Esophagus muscularis mucosa (tissue), 3 donors: ENCODE results near the gene ZNF618.

ENCODE experiments used
- POLR2A ChIP-seq: fragments of 450-650 bp; IDR thresholded peaks from one replicate; pipeline ENCODE4 v1.6.1; 2017; ENCODE audit warnings: antibody characterized with exemption, moderate library complexity, mild to moderate bottlenecking, low read depth
- POLR2AphosphoS5 ChIP-seq, 2 donors: sonication (generic); formaldehyde crosslinking; IDR thresholded peaks; one replicate each; pipeline ENCODE4 v1.6.1; 2017; ENCODE audit warnings: antibody characterized with exemption in 2 of 2
- TF ChIP-seq, protein P1 (sequence below), 3 experiments: fragments of 200-600 bp in 2 of 3; fragments of 450-650 bp in 1 of 3; sonication (generic) in 2 of 3; IDR thresholded peaks; one replicate each; pipeline ENCODE4 v1.5.1; 2017 to 2019; ENCODE audit warnings: antibody characterized with exemption in 3 of 3, mild to moderate bottlenecking in 2 of 3, moderate library complexity in 1 of 3

GRCh38 chr9:113967380-113967779 lies 91.3 kb downstream of the ZNF618 start:
- TF ChIP-seq, protein P1, sequence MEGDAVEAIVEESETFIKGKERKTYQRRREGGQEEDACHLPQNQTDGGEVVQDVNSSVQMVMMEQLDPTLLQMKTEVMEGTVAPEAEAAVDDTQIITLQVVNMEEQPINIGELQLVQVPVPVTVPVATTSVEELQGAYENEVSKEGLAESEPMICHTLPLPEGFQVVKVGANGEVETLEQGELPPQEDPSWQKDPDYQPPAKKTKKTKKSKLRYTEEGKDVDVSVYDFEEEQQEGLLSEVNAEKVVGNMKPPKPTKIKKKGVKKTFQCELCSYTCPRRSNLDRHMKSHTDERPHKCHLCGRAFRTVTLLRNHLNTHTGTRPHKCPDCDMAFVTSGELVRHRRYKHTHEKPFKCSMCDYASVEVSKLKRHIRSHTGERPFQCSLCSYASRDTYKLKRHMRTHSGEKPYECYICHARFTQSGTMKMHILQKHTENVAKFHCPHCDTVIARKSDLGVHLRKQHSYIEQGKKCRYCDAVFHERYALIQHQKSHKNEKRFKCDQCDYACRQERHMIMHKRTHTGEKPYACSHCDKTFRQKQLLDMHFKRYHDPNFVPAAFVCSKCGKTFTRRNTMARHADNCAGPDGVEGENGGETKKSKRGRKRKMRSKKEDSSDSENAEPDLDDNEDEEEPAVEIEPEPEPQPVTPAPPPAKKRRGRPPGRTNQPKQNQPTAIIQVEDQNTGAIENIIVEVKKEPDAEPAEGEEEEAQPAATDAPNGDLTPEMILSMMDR (IDR thresholded peaks at IDR 0.05) = no peak
- TF ChIP-seq POLR2AphosphoS5 (IDR thresholded peaks at IDR 0.05) (no peak), POLR2A (no peak)
